NCI-H524 treated with DMSO at 0.1 percent for 48 hours (cell line): Measurements from ENCODE around the gene AP3B1.
A peak's percentile ranks its signal among the peaks of the same experiment; 100 is the strongest.
"Not testable (repeated sequence)": the region's sequence is repeated elsewhere in the genome, so short reads cannot be mapped to it uniquely, and the experiment has no call there.

Experiments used
- DNase-seq: peaks from one replicate; lab custom pipeline; 2025; lab: John Stamatoyannopoulos, UW

Gene AP3B1

DNA sequence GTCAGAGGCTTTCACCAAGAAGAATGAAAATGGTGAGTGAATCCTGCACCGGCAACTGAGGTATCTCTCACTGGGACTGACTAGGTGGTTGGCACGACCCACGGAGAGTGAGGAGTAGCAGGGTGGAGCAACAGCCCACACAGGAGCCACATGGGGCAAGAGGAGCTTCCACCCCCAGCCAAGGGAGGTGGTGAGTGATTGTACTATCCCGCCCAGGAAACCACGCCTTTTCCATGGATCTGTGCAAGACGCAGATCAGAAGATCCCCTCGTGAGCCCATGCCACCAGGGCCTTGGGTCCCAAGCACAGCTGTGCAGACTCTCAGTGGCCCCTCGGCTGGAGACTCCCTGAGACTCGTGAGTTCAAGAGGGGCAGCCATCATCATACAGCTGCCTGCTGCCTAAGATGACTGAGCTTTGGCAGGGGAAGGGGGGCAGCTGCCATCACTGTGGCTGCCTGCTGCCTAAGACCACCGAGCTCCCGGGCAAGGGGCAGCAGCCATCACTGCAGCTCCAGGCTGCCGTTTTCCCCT lies 229.5 kb downstream of the AP3B1 start:
- no peak for DNase-seq

DNA sequence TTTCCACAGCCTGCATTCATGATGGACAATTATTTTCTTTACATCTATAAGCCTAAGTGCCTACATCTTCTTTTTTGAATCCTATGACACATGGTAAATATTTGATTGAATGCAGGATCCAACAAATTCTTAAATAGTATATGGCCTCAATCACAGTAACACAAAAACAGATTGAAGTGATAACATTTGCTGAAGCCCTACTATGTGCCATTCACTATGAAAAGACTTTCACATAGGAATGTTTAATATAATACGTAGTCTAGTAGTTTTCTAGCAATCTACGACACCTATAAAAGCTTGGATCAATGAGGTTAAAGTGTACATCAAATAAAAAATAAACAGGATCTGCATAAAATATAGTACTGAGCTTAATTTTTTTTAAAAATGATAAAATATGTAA lies 231.0 kb downstream of the AP3B1 start:
- DNase-seq = no peak

DNA sequence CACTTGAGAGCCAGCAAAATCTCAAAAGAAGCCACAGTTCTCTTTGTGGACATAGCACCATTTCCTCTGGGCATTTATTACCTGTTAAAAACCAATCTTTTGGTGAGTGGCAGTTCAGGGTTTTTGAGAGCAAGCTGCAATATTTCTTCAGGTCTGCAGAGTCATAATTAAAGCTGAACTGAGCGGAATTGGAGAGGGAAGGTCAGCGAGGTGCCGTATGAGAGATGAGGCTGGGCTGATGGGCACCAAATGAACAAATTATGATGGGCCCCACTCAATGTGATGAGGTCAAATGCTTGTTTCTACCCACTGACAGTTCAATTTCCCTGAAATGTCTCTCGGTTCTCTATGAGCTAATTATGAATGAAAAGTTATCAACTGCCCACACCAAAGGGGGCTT lies 231.9 kb downstream of the AP3B1 start:
- DNase-seq = no peak

DNA sequence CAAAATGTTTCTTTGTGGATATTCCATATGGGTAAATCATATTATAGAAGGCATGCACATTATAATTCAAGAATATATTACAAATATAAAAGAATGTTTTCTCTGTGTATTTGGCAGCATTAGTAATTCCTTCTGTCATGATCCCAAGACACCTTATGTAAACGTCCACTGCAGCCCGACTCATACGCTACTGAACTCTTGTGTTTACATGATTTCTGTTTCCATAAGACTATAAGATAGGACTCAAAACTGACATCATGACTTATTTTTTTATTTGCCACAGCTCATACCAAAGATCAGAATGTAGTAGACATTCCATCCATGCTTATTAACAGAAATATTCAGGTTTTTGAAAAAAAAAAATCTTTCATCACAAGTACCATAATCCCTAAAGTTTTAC lies 234.1 kb downstream of the AP3B1 start:
- DNase-seq = no peak

DNA sequence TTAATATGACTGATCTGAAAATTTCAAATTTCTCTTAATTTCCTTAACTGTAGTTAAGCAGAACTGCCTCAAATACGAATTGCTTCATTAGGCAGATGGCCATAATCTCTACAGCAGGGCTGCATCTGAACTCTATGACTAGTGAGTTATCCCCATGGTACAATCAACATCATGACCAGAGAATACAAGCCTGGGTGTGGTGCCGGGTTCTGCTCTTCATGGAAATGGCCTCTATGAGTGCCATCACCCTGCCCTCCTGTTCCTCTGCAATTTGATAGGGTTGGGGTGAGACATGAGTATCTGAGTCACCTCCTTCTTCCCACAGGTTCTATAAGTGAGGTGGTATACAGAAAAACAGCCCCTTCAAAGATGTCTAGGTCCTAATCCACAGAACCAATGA lies 235.9 kb downstream of the AP3B1 start:
- no peak for DNase-seq

DNA sequence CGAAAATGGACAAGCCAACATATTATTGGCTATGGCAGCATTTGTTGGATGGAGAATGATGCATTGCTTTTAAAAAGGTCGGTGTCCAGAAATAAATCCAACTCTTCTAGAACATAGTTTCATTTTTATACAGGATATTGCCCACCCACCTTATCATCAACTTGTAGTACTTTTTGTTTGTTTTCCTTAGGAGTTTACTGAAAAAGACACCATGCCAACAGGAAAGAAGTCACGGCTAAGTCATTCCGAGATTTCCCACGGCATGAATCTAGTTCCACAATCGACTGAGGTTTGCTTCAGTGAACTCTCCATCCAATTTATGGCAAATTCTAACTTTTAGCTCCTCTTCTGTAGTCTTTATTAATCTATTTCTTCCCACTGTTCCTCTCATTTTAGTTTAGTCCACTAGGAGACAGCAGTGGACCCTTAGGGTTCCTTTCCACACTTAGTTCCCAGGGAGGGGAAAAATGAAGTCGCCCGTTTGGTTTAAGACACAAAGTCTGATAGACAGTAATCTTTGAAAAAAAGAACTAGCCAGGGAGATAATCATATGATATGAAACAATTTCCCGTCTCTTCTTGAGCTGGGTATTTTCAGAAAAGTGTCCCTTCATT lies 237.5 kb downstream of the AP3B1 start:
- no peak for DNase-seq

DNA sequence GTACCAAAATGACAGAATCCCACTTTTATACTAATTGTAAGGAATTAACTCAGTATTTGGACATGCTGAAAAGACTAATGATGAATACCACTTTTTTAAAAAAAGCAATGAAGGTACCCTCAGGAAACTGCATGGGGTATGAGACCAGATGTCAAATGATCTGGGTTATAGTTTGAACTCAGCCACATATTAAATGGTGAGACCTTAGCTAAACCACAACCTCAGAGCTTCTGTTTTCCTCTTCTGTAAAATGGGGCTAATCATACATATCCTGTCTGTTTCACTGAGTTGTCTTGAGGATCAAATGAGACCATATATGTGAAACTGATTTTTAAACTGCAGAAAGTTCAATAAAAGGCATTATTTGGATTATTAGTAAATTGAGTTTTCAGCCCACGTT lies 238.4 kb downstream of the AP3B1 start:
- no peak for DNase-seq

DNA sequence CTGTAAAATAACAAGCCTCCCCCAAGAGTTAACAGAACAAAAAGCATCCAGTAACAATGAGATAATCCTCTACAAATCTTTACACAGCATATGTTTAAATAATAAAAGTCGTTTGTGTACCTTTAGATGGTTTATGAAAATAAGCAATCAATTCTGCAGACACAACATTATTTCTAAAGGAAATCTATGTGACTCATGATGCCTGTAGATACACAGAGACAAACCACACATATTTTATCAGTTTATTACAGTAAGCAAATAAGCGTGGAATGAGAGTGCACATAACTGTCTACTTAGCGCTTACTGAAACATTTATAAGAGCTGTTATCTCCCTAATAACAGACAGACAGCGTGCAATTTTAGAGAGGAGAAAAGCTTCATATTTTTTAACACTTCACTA lies 243.6 kb downstream of the AP3B1 start:
- no peak for DNase-seq

DNA sequence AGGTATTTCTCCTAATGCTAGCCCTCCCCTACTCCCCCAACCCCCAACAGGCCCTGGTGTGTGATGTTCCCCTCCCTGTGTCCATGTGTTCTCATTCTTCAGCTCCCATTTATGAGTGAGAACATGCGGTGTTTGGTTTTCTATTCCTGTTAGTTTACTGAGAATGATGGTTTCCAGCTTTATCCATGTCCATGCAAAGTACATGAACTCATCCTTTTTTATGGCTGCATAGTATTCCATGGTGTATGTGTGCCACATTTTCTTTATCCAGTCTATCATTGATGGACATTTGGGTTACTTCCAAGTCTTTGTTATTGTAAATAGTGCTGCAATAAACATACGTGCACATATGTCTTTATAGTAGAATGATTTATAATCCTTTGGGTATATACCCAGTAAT lies 247.7 kb downstream of the AP3B1 start:
- not testable (repeated sequence) for DNase-seq

DNA sequence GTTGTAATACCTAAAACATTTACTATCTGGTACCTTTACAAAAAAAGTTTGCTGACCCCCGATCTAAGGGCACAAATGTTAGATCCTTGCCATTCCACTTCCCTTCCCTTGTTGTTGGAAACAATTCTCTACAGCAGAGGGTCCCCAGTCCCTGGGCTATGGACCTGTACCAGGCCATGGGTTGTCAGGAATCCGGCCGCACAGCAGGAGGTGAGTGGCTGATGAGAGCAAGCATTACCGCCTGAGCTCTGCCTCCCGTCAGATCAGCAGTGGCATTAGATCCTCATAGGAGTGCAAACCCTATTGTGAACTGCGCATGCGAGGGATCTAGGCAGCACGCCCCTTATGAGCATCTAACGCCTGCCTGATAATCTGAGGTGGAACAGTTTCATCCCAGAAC lies 248.5 kb downstream of the AP3B1 start:
- no peak for DNase-seq

DNA sequence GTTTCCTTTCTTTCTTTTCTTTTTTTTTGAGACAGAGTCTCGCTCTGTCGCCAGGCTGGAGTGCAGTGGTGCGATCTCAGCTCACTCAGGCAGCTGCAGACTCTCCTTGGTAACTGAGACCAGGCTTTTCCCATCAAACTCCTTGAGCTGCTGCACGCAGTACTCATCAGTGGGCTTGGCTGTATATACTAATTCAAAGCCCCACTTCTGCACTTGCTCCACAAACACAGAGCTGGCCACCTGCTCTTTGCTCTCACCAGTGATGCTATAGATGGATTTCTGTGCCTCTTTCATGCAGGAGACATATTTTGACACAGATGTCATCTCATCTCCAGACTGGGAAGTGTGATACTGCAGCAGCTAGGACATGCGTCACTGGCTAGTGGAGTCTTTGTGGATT lies 252.7 kb downstream of the AP3B1 start:
- DNase-seq = peak; percentile 57

DNA sequence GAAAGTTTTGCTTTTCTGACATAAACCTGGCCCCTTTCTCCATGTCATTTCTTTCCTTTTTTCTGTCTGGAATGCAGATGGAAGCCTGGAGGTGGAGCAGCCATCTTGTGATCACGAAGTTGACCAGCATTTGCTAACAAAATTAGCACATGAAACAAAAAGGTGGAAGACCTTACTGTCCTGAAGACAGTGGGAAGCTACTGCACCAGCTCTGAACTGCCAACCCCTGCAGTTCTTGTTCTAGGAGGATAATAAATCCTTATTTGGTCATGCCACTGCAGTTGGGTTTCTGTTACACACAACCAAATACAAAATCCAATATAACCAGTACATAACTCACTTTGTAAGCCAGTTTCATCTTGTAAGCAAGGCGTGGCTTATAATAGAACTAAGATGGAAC lies 269.0 kb downstream of the AP3B1 start:
- DNase-seq = no peak

DNA sequence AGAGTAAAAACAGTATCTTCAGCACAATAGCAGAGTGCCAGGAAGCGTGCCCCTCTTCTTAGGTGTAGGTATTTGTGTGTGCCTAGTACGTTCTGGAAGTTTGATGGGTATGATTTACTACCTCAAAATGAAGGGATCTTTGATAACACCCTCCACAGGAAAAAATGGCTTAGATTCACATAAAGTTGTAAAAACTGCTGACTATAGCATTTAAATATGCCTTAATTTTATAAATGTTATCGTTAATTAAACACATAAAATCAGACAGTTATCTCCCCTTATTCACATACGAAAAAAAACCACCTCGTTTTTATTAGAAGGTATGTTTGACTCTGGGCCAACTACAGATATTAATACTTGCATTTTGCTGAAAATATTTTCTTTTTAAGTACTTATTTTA lies 274.8 kb downstream of the AP3B1 start:
- no peak for DNase-seq

DNA sequence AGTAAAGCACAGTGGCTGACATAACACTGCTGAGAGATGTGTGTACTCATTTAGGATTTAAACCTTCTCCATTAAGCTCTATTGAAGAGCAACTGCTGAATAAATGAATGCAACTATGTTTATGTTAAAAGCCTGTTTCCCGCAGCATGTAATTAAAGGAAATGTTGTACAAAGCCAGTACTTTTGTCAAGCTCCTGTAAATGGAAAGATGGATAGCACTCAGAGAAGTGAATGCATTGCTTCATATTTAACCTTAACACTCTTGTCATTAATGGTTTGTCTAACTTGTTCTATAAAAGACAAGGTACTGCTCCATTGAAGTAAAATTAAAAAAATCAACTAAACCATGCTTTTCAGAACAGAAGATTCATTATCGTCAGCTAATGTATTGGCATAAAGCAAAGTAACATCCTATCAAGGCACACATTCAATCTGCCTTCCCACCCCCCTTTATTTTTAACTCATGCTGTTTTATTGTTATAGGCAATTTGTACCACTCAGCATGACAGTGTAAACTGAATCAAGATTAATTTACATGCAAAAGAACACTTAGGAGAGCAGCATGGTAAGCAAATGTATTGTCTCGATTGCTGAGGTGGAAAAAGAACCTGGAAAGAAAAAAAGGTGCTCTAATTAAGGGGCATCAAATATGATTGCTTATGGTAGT lies 277.5 kb downstream of the AP3B1 start:
- DNase-seq = no peak

DNA sequence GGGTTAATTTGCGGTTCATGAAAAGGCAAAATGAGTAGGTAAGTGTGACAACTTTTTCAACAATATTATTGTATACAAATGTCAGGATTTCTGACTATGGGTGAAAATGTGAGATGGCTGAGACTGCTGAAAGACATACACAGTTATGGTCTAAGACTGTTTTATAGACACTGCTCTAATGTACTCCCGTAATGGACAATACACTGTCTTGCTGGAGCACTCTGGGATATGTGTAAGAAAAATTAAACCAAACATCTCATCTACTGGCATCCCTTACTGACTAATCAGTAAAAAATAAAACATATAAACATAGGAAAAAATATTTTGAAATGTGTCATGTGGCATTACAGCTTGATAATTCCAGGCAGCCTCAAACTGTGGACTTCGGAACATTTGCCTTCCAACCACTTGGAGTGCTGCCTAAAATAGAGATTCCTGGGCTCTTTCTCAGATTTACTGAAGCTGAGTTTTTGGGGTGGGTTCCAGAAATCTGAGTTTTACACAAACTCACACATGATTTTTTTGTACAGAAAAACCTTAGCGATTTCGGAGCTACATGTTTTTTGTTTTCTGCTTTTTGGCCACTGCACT lies 284.5 kb downstream of the AP3B1 start:
- no peak for DNase-seq

DNA sequence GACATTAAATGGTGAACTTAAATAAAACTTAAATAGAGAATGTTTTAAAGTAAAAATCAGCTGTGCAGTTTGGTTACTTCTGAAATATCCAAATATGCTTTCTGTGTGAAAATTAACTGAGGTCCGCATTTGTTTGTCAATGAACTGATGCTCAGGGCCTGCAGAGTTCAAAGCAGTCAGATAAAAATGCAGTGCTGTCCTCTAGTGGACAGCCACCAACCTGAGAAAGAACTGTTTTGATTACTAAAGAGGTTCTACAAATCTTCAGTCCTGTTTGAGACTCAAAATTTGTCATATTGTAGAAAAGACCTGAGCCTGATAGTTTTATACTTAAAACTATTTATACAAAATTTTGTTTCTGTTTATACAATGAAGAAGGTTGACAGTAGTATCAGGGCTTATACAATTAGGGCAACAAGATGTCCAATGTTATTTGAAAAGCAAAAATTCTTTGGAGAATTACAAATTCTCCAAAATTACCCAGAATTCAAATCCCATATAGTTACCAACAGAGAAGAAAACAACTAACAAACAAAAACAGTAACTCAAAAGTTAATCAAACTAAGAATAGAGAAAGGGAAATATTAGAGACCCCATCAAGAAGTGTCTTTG lies 286.0 kb downstream of the AP3B1 start:
- peak; percentile 28 for DNase-seq

DNA sequence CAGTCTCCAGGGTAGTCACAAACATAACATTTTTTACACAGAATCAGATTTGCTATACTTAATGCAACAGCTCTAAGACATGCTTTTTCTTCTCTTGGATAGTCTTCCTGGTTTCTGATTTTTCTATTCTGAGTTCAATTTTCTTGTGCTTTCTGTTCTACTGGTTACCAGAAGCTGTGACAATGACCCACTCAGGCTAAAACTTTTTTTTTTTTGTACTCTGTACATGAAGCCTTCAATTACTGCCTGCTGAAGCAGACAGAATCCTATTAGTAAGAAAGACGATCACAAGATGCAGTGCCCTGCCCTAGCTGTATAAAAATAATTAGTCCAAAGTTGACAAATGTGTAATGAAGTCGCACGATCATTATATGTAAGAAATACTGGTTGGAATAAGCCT lies 287.3 kb downstream of the AP3B1 start:
- no peak for DNase-seq

DNA sequence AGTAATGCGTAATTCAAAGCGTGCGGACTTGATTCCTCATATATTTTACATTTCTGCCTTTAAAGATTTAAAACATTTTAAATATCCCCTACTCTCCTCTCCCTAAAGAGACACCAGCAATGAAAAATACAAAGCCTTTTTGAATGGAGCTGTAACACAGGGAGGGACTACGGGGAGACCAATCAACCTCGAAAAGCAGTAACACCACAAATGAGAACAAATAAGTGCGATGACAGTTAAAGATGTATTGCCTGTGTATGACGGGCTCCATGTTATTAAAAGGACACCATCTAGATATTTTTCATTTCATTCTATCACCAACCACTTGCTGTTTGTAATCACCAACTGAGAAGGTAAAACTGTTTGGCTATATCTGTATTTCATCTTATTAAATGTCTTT lies 288.0 kb downstream of the AP3B1 start:
- DNase-seq = no peak

DNA sequence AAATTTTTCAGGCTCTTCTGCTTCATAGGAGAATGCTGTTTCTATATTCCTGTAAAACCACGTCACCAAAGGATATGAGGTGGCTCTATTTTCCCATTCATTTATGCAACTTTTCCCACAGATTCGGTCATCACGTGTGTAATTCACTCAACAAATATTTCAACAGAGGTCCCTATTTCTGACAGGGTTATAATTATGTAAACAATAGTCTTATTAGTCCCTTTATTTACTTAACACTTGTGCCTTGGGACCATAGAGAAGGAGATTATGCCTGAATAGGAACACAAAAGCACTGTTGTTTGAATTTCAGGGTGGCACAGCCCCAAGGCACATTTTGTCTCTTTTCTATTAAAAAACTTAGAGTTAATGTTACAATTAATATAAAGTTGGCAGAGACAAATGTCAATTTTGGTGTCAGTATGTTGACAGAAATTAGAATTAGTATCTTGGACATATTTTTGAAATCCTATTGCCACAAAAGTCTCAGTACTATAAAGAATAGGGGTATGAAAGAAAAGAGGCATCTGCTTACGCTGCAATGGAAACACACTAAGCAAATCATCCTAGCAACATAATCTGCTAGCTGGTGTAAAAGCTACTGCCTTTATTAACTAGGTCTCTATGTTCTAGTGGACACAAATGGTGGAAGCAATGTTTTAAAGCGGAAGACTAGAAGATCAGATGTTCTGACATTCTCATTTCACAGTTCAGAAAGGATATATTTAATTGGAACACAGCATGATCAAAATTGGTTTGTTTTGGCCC lies 289.3 kb downstream of the AP3B1 start:
- DNase-seq = no peak

DNA sequence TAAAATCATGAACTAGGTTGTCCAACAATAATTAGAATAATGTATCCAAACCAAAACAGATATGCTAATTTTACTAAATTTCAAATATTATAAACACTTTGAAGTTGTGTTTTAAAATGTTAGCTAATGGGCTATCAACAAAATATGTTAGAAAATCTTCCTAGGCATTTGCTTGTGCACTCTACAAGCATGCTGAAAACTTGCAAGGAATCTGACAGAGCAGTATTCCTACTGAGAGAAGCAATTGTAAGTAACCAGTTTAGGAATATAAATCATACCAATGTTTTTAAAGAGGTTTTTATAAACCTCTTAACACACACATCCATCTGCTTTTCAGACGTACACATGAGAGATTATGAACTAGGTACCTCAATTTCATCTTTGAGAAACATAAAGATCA lies 289.9 kb downstream of the AP3B1 start:
- peak; percentile 25 for DNase-seq

DNA sequence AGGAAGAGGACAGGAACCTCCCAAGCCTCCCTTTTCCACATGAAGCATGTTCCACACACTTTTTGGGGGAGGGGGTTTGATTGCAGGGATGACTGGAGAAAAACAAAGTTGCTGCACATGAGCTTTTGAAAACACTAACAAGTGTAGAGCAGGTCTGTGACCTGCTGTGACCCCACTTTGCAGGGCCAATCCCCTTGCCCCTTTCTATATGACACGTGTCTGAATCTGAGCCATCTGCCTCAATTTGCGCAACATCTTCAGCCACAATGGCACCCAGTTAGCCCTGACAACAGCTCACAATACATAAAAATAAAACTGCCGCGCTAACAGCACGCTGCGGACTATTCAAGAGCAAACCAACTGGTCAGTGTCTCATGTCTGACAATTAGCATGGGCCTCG lies 290.6 kb downstream of the AP3B1 start:
- peak; percentile 56 for DNase-seq

DNA sequence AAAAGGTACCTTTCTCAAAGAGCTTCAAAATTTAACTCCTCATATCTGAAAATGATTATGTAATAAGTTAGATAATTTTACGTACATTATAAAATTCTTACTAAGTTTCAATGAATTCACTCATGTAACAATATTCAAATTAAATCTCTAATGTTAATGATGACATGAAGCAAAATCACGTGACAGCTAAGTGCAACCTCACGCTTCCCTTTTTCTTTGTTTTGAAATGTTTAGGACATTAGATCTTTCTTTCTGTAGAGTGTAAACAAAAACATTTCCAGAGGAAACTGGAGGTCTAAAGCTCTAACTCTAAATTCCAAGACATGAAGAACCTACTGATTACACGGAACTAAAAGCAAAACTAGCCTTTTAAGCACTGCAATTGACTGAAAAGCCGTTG lies 291.0 kb downstream of the AP3B1 start:
- no peak for DNase-seq
